Nephron progenitor cell (in vitro differentiated cells): ENCODE data around the gene PDE4C.

Source experiments
- DNase-seq: peaks from one replicate; pipeline ENCODE4 v3.0.0; 2021
- H3K27ac Mint-ChIP-seq: 2 replicates; pipeline ENCODE4 v1.8.0; 2021; ENCODE audit warnings: mild to moderate bottlenecking, moderate library complexity, mixed read lengths
- H3K27me3 Mint-ChIP-seq: 2 replicates; pipeline ENCODE4 v1.8.0; 2021; ENCODE audit warnings: mild to moderate bottlenecking, low read depth, mixed read lengths; ENCODE audit not compliant: poor library complexity
- H3K36me3 Mint-ChIP-seq: 2 replicates; pipeline ENCODE4 v1.8.0; 2021; ENCODE audit warnings: low read depth, mixed read lengths
- H3K4me1 Mint-ChIP-seq: 2 replicates; pipeline ENCODE4 v1.8.0; 2021; ENCODE audit warnings: mixed read lengths
- H3K4me3 Mint-ChIP-seq: 2 replicates; pipeline ENCODE4 v1.8.0; 2021; ENCODE audit warnings: mild to moderate bottlenecking, moderate library complexity, mixed read lengths
- H3K9me3 Mint-ChIP-seq: 2 replicates; pipeline ENCODE4 v1.8.0; 2021; ENCODE audit warnings: mild to moderate bottlenecking, moderate library complexity, mixed read lengths
- CTCF ChIP-seq: fragments of 200-600 bp; sonication (generic); IDR thresholded peaks from 2 replicates; pipeline ENCODE4 v1.5.0; 2021; ENCODE audit warnings: antibody characterized with exemption

PDE4C gene

GRCh38 chr19:18264137-18264854 lies 38.1 kb upstream of the PDE4C start:
- Mint-ChIP-seq H3K27ac (no peak overlapping the region), H3K27me3 (no peaks in the 10 kb centered on the region), H3K36me3 (peaks cover 25% of the 10 kb centered on the region), H3K9me3 (no peaks in the 10 kb centered on the region), H3K4me1 (no peaks in the 10 kb centered on the region), H3K4me3 (no peak overlapping the region)
- TF ChIP-seq CTCF, result no peak
- DNase-seq, result no peak

DNA sequence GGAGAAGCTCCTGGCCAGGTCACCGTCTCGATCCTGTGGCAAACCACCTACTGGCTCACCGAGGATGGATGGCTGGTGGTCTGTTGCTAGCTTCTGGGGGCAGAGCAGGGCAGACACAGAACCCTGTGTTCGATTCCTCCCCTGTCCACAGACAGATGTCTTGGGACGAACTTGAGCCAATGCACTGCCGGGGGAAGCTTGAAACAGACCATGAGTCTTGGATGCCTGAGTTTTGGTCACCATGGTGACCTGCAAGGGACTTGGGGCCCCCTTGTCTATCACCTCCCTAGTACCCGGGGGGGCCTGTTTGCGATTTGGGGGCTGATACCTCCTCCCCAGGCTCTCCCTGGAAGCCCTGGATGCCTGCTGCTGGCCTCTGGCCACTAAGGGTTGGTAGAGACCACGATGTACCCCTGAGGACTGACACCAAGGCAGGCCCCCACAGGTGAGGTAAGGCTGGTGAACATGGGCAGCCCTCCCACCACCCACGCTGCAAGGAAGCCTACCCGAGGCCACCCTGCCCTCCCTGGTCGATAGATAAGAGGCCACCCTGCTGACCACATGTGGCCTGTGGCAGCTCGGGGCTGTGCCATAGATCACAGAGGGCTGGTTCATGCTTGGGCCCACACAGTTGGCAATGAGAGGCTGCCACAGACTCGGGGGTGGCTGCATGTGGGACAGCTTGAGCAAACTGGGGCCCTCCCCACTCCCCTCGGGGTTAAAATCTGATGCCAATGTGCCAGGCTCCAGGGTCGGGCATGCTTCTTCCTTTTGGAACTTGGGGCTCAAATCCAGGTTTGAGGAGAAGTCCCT lies 37.3 kb upstream of the PDE4C start:
- no peak for DNase-seq
- H3K4me1 Mint-ChIP-seq, result no peaks in the 10 kb centered on the region
- no peaks in the 10 kb centered on the region for H3K27me3 Mint-ChIP-seq
- no peak overlapping the region for H3K27ac Mint-ChIP-seq
- no peak for TF ChIP-seq CTCF
- peaks cover 21% of the 10 kb centered on the region for H3K36me3 Mint-ChIP-seq
- H3K9me3 Mint-ChIP-seq, result no peaks in the 10 kb centered on the region
- no peak overlapping the region for H3K4me3 Mint-ChIP-seq

GRCh38 chr19:18262917-18263316 lies 36.7 kb upstream of the PDE4C start:
- no peaks in the 10 kb centered on the region for H3K27me3 Mint-ChIP-seq

GRCh38 chr19:18262144-18262543 lies 35.9 kb upstream of the PDE4C start:
- no peak for TF ChIP-seq CTCF
- Mint-ChIP-seq H3K4me3 (no peak overlapping the region), H3K36me3 (peaks cover 13% of the 10 kb centered on the region), H3K27me3 (peaks cover under 1% of the 10 kb centered on the region), H3K9me3 (no peaks in the 10 kb centered on the region), H3K4me1 (no peaks in the 10 kb centered on the region), H3K27ac (no peak overlapping the region)
- no peak for DNase-seq

More at GRCh38 chr19:18262917-18263316, 36.7 kb upstream of the PDE4C start:
- Mint-ChIP-seq H3K36me3 (peaks cover 15% of the 10 kb centered on the region), H3K4me1 (no peaks in the 10 kb centered on the region), H3K4me3 (no peak overlapping the region), H3K27ac (no peak overlapping the region), H3K9me3 (no peaks in the 10 kb centered on the region)
- no peak for TF ChIP-seq CTCF
- DNase-seq, result no peak

DNA sequence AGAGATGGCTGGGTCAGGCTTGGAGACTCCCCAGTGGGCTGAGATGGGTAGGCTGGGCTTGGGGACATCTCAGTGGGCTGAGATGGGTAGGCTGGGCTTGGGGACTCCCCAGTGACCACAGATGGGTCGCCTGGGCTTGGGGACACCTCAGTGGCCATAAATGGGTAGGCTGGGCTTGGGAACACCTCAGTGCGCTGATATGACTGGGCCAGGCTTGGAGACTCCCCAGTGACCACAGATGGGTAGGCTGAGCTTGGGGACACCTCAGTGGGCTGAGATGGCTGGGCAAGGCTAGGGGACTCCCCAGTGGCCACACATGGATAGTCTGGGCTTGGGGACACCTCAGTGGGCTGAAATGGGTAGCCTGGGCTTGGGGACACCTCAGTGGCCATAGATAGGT lies 35.2 kb upstream of the PDE4C start:
- Mint-ChIP-seq H3K27ac (no peak overlapping the region), H3K9me3 (no peaks in the 10 kb centered on the region), H3K36me3 (peaks cover 7% of the 10 kb centered on the region), H3K4me1 (no peaks in the 10 kb centered on the region), H3K4me3 (no peak overlapping the region), H3K27me3 (peaks cover 7% of the 10 kb centered on the region)
- TF ChIP-seq CTCF, result no peak
- no peak for DNase-seq
